H1 (cell line): ENCODE measurements around the gene TMPRSS11B. TPM values are rescaled to one million over a fixed set of nuclear protein-coding genes. Genes with fewer than 3 reads are reported as not detected.

Experiments
- CHD2 ChIP-seq: IDR thresholded peaks from 2 replicates; pipeline ENCODE4 v1.6.1; 2012; ENCODE audit warnings: low read length, improper control_type of control experiment
- E2F6 ChIP-seq: IDR thresholded peaks from 2 replicates; pipeline ENCODE4 v1.6.1; 2012; ENCODE audit warnings: inconsistent platforms
- FOSL1 ChIP-seq: IDR thresholded peaks from 2 replicates; pipeline ENCODE4 v1.6.1; 2011; ENCODE audit warnings: mild to moderate bottlenecking, low read depth, low read length, moderate library complexity; ENCODE audit not compliant: insufficient read depth
- GABPA ChIP-seq: IDR thresholded peaks from 2 replicates; pipeline ENCODE4 v1.6.1; 2011; ENCODE audit warnings: mild to moderate bottlenecking, low read length, moderate library complexity, borderline replicate concordance; ENCODE audit not compliant: insufficient read depth
- HDAC2 ChIP-seq, 2 experiments: fragments of 300-600 bp in 1 of 2; sonication (generic) in 1 of 2; IDR thresholded peaks; 2 replicates each; pipeline ENCODE4 v1.6.1; 2011 to 2012; ENCODE audit warnings: low read depth in 2 of 2, low read length in 2 of 2, mild to moderate bottlenecking in 2 of 2, moderate library complexity in 2 of 2, borderline replicate concordance in 1 of 2, inconsistent platforms in 1 of 2
- HDAC6 ChIP-seq: IDR thresholded peaks from one replicate; pipeline ENCODE4 v1.7.1; 2012; ENCODE audit warnings: low read depth, mild to moderate bottlenecking, inconsistent platforms, low read length, moderate library complexity
- JUND ChIP-seq: IDR thresholded peaks from 2 replicates; pipeline ENCODE4 v1.6.1; 2011; ENCODE audit warnings: mild to moderate bottlenecking, improper control_type of control experiment, low read length
- MAX ChIP-seq: IDR thresholded peaks from 2 replicates; pipeline ENCODE4 v1.6.1; 2012; ENCODE audit warnings: inconsistent platforms
- NRF1 ChIP-seq: IDR thresholded peaks from 2 replicates; pipeline ENCODE4 v1.6.1; 2011; ENCODE audit warnings: mild to moderate bottlenecking, low read depth, low read length, improper control_type of control experiment
- RFX5 ChIP-seq: IDR thresholded peaks from 2 replicates; pipeline ENCODE4 v1.6.1; 2011; ENCODE audit warnings: low read depth, low read length, improper control_type of control experiment, borderline replicate concordance
- SIN3A ChIP-seq, 2 experiments: IDR thresholded peaks in 1 of 2; conservative IDR thresholded peaks in 1 of 2; 2 replicates each; pipeline ENCODE4 v1.6.1; 2011 to 2012; ENCODE audit warnings: low read length in 2 of 2, improper control_type of control experiment in 1 of 2, low read depth in 1 of 2, mild to moderate bottlenecking in 1 of 2
- SP2 ChIP-seq: IDR thresholded peaks from 2 replicates; pipeline ENCODE4 v1.6.1; 2012; ENCODE audit warnings: mild to moderate bottlenecking, low read length, inconsistent platforms
- SUZ12 ChIP-seq: fragments of 200-600 bp; sonication (generic); IDR thresholded peaks from 2 replicates; pipeline ENCODE4 v1.6.1; 2012; ENCODE audit warnings: mild to moderate bottlenecking, inconsistent platforms, low read length, moderate library complexity, mixed read lengths
- TAF1 ChIP-seq: IDR thresholded peaks from 2 replicates; pipeline ENCODE4 v1.6.1; 2011; ENCODE audit warnings: mild to moderate bottlenecking, low read depth, low read length
- TCF12 ChIP-seq: IDR thresholded peaks from 2 replicates; pipeline ENCODE4 v1.6.1; 2011; ENCODE audit warnings: low read depth, mild to moderate bottlenecking, low read length
- YY1 ChIP-seq: IDR thresholded peaks from 2 replicates; pipeline ENCODE4 v1.6.1; 2011; ENCODE audit warnings: low read depth, mild to moderate bottlenecking, low read length
- polyA plus RNA-seq, 7 experiments: library from polyadenylated mRNA; depleted of rRNA in 3 of 7; stranded (reverse) in 5 of 7; unstranded in 2 of 7; fragments of >200 nt in 5 of 7; fragments of 200-250 nt in 2 of 7; gene quantifications; 1 replicate in 5 of 7; 2 replicates in 1 of 7; 4 replicates in 1 of 7; pipeline versions ENCODE4 v1.2.1 to v1.2.3, GENCODE V29; 2011 to 2013; ENCODE audit warnings: missing spikeins in 2 of 7, mixed read lengths in 2 of 7
- total RNA-seq: library from RNA; stranded (reverse); fragmentation: NEBNext Ultra II Directional; extraction: Animal tissue kit (Norgen Biotek cat#: 25700); gene quantifications from 2 replicates; pipeline ENCODE4 v1.2.1, GENCODE V29; 2021

The TMPRSS11B gene
- total and polyA plus RNA-seq, 2 of the 8 experiments (the other 6 are each of a cell fraction or from before 2014, with no cell fraction given): not detected

- no peak for TF ChIP-seq E2F6
- no peak for TF ChIP-seq SP2
- no peak for TF ChIP-seq MAX
- no peak for TF ChIP-seq RFX5
- no peak for TF ChIP-seq JUND
- TF ChIP-seq CHD2: no peak
- TF ChIP-seq FOSL1: no peak
- peak; percentile 49; the same call in 1 of the 2 replicates for TF ChIP-seq YY1
- 0 out of 2 replicates have a peak, but pooled peaks have one; percentile 18 for TF ChIP-seq TAF1
- TF ChIP-seq SUZ12: no peak
- no peak for TF ChIP-seq HDAC6
- no peak for TF ChIP-seq GABPA
- no peak for TF ChIP-seq TCF12
- TF ChIP-seq NRF1: no peak
- 0 out of 4 replicates have a peak, but pooled peaks of 1 of the 2 experiments have one; percentile 8 for TF ChIP-seq HDAC2 (IDR thresholded peaks at IDR 0.05; ENCODE audit: borderline replicate concordance in 1 of 2, low read depth in 2 of 2, low read length in 2 of 2)
- TF ChIP-seq SIN3A (conservative IDR thresholded peaks at IDR 0.05 in 1 of 2, IDR thresholded peaks at IDR 0.05 in 1 of 2; ENCODE audit: low read depth in 1 of 2, low read length in 2 of 2): peak in 1 of 2 experiments; percentile 58; a peak in 1 of 4 replicates
- TF ChIP-seq, all 59 proteins: peak for 5
These were observed 26.9 kb upstream of the TMPRSS11B start (continued) for GRCh38 chr4:68272380-68272779.
